Measurements from ENCODE around the gene ELOVL5.

The ELOVL5 gene

DNA sequence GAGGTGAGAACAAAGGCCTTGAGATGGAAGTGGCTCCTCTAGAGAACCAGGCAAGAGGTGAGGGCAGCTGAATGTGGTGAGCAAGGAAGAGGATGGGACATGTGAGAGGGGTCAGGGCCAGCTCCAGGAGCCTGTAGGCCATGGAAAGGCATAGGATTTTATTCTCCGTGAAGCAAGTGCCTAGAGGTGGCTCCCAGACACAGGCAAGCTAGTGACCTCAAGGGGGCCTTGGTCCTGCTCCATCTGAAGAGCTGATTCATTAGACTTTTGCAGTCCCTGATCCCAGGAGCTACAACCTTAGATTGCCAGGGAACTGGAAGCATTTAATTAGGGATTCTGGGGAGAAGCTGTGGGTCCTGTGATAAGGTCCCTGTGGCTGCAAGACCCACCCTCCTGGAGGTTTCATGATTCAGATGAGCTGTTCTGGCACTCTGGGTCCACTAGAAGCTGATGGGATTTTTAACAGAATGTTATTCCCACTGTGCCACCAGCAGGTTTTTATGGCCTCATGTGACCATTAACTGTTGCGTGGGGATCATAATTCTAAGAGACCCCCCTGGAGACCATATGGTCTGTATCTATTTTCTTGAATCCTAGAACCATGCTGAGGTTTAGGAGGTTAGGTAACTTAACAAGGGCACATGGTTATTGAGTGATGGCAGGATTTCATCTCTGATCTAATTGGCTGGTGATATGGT, 90.5 kb downstream of the ELOVL5 start:
- no peak for TF ChIP-seq CTCF (IDR thresholded peaks at IDR 0.05; ENCODE audit: low read length, missing control alignments)
- H3K4me3 ChIP-seq (replicated peaks; ENCODE audit: low read depth, low read length): no peak overlapping the region
- no peak for DNase-seq (ENCODE audit: low read depth)

GRCh38 chr6:53257533-53257932, 91.2 kb downstream of the ELOVL5 start:
- DNase-seq (ENCODE audit: low read depth): no peak
- no peak for TF ChIP-seq CTCF (IDR thresholded peaks at IDR 0.05; ENCODE audit: low read length, missing control alignments)
- H3K4me3 ChIP-seq (replicated peaks; ENCODE audit: low read depth, low read length): no peak overlapping the region

DNA sequence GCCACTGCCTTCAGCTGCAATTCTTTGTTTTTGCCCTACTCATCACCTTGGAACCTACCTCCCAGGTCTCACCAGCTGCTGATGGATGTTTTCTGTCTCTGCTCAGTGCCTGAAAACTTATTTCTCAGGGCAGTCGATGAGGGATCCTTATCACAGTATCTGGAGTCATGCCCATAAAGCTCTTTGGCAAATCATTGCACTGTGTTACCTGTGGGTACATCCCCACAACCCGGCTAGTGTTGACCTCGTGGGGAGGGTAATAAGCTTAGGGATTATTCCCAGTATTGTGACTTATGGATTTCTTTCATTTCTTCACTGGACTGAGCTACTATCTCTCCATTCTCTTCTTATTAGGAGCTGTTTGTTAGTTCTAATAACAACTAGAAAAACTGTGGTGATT, 91.7 kb downstream of the ELOVL5 start:
- DNase-seq (ENCODE audit: low read depth): no peak
- no peak overlapping the region for H3K4me3 ChIP-seq (replicated peaks; ENCODE audit: low read depth, low read length)
- no peak for TF ChIP-seq CTCF (IDR thresholded peaks at IDR 0.05; ENCODE audit: low read length, missing control alignments)

DNA sequence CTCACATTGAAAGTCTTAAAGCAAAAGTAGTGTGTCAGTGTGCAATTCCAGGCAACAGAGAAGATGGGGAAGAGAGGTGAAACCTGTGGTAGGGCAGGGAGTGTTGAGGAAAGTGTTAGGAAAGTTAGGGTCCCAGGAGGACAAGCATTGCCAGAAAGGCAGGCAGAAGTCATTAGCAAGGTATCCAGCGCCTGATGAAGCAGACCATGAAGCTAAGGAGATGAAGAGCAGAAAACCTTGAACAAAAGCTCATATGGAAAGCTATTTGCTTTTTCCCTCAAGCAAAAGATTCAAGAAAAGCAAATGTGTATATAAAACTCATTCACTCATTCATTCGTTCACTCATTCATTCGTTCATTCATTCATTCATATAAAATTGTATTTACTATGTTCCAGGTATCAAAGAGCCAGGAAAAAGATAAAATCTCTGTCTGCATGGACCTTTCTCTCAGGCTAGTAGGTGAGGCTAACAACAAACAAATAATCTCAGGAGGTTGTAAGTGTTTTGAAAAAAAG, 96.5 kb downstream of the ELOVL5 start:
- DNase-seq (ENCODE audit: low read depth): no peak
- TF ChIP-seq CTCF (IDR thresholded peaks at IDR 0.05; ENCODE audit: low read length, missing control alignments): no peak
- H3K4me3 ChIP-seq (replicated peaks; ENCODE audit: low read depth, low read length): no peak overlapping the region

DNA sequence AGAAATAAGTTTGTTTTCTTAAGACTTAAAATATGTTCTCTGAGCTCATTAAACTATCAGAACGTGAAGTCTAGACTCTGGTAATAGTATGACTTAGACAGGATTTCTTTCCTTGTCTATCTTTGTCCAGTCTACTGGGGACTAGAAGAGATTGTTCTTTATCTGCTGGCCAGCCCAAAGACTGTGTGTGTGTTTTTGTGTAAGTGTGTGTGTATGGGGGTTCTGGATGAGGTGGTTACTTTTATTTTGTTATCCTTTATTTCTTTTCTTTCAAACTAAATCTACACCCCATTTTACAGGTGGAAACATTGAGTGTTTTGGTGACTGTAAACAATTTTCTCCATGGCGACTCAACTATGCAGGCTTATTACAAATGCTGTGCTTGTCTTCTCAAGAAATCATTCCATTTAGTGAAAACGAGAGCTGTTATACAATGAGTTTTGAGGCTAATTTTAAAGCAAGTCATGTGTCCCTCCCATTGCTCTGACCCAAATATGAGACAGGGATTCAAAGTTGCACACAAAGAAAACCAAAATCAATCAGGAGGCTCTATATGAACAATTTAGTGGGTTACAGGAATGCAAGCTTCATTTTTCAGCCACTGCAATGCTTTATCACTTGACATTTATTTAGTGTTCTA, 97.6 kb downstream of the ELOVL5 start:
- no peak for DNase-seq (ENCODE audit: low read depth)

GRCh38 chr6:53250176-53251032, 98.3 kb downstream of the ELOVL5 start:
- DNase-seq (ENCODE audit: low read depth): peak; percentile 18
- no peak overlapping the region for H3K4me3 ChIP-seq (replicated peaks; ENCODE audit: low read depth, low read length)
- TF ChIP-seq CTCF (IDR thresholded peaks at IDR 0.05; ENCODE audit: low read length, missing control alignments): no peak

More for the DNA sequence above, 97.6 kb downstream of the ELOVL5 start:
- no peak overlapping the region for H3K4me3 ChIP-seq (replicated peaks; ENCODE audit: low read depth, low read length)
- TF ChIP-seq CTCF (IDR thresholded peaks at IDR 0.05; ENCODE audit: low read length, missing control alignments): no peak
